Breast epithelium (tissue), 4 donors: Measurements from ENCODE around the gene NRF1. TPM values are rescaled to one million over a fixed set of nuclear protein-coding genes. Genes with fewer than 3 reads are reported as not detected.
"Not testable (repeated sequence)": the region's sequence is repeated elsewhere in the genome, so short reads cannot be mapped to it uniquely, and the experiment has no call there.

ENCODE experiments used
- DNase-seq, 2 donors: peaks; one replicate each; pipeline ENCODE4 v3.0.0-alpha.2; 2019; ENCODE audit warnings: low spot score in 2 of 2
- H3K27ac ChIP-seq, 2 donors: fragments of 200-600 bp; sonication (generic) in 1 of 2; one replicate each; pipeline ENCODE4 v1.5.1; 2016 to 2019; ENCODE audit warnings: mild to moderate bottlenecking in 1 of 2
- H3K27me3 ChIP-seq, 2 donors: fragments of 200-600 bp; sonication (generic) in 1 of 2; one replicate each; pipeline versions ENCODE4 v1.5.1 to v1.6.0; 2017 to 2019; ENCODE audit warnings: control low read depth in 1 of 2, mild to moderate bottlenecking in 1 of 2
- H3K36me3 ChIP-seq: fragments of 200-600 bp; one replicate; pipeline ENCODE4 v1.5.1; 2019
- H3K4me1 ChIP-seq, 2 donors: fragments of 200-600 bp; sonication (generic); one replicate each; pipeline ENCODE4 v1.5.1; 2016 to 2019; ENCODE audit warnings: control low read depth in 1 of 2
- H3K4me3 ChIP-seq, 3 donors: fragments of 200-600 bp; sonication (generic); 1 replicate in 2 of 3; 2 replicates in 1 of 3; pipeline ENCODE4 v1.5.1; 2016 to 2019; ENCODE audit warnings: mild to moderate bottlenecking in 3 of 3, moderate library complexity in 2 of 3
- H3K9me3 ChIP-seq, 2 donors: fragments of 200-600 bp; sonication (generic) in 1 of 2; one replicate each; pipeline ENCODE4 v1.5.1; 2016 to 2019; ENCODE audit warnings: control low read depth in 1 of 2
- POLR2A ChIP-seq: fragments of 450-650 bp; IDR thresholded peaks from one replicate; pipeline ENCODE4 v1.6.1; 2016; ENCODE audit warnings: antibody characterized with exemption, mild to moderate bottlenecking, moderate library complexity
- POLR2AphosphoS5 ChIP-seq, 3 donors: sonication (generic); formaldehyde crosslinking; IDR thresholded peaks; one replicate each; pipeline ENCODE4 v1.6.1; 2017; ENCODE audit warnings: antibody characterized with exemption in 3 of 3
- intact Hi-C: fragments of 100-400 bp; cut with DNase I; formaldehyde crosslinking; loops from one replicate; pipeline ENCODE4 v1.15.1; 2023; ENCODE audit warnings: low total_unique reads
- total RNA-seq, 3 donors: library from RNA; depleted of rRNA; stranded (reverse); fragments of >200 nt; gene quantifications; one replicate each; pipeline ENCODE4 v1.1.0, GENCODE V29; 2016
- TF ChIP-seq, protein P1 (sequence below), 3 donors: fragments of 450-650 bp; IDR thresholded peaks; one replicate each; pipeline ENCODE4 v1.5.1; 2016 to 2017; ENCODE audit warnings: antibody characterized with exemption in 3 of 3, mild to moderate bottlenecking in 3 of 3, moderate library complexity in 3 of 3

Gene NRF1
- total RNA-seq, 3 donors from 2014 or later: 24.5 to 29.2 (median 27.2) TPM

DNA sequence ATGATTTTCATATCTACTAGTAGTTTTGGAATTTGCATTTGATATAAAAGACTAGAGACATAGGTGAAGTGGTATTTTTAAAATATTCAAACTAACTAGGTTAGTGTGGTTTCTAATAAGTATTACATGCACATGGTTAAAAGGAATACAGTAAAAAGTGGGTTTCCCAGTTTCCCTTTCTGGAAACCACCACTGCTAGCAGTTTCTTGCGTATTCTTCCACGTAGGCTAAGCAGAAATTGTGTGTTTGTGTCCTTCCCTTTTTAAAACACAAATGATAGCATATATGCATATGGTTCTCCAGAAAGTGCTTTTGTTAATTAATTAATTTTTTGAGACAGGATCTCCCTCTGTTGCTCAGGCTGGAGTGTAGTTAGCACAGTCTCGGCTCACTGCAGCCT lies 15.4 kb downstream of the NRF1 start:
- Histone ChIP-seq H3K36me3 (no peaks in the 10 kb centered on the region), H3K27me3 (no peaks in the 10 kb centered on the region), H3K9me3 (no peaks in the 10 kb centered on the region), H3K4me1 (no peaks in the 10 kb centered on the region), H3K27ac (no peak overlapping the region), H3K4me3 (no peak overlapping the region)
- TF ChIP-seq, protein P1, sequence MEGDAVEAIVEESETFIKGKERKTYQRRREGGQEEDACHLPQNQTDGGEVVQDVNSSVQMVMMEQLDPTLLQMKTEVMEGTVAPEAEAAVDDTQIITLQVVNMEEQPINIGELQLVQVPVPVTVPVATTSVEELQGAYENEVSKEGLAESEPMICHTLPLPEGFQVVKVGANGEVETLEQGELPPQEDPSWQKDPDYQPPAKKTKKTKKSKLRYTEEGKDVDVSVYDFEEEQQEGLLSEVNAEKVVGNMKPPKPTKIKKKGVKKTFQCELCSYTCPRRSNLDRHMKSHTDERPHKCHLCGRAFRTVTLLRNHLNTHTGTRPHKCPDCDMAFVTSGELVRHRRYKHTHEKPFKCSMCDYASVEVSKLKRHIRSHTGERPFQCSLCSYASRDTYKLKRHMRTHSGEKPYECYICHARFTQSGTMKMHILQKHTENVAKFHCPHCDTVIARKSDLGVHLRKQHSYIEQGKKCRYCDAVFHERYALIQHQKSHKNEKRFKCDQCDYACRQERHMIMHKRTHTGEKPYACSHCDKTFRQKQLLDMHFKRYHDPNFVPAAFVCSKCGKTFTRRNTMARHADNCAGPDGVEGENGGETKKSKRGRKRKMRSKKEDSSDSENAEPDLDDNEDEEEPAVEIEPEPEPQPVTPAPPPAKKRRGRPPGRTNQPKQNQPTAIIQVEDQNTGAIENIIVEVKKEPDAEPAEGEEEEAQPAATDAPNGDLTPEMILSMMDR (IDR thresholded peaks at IDR 0.05): no peak
- no peak for TF ChIP-seq POLR2A
- TF ChIP-seq POLR2AphosphoS5 (IDR thresholded peaks at IDR 0.05): no peak
- intact Hi-C loops: no loop called here
- no peak for DNase-seq

DNA sequence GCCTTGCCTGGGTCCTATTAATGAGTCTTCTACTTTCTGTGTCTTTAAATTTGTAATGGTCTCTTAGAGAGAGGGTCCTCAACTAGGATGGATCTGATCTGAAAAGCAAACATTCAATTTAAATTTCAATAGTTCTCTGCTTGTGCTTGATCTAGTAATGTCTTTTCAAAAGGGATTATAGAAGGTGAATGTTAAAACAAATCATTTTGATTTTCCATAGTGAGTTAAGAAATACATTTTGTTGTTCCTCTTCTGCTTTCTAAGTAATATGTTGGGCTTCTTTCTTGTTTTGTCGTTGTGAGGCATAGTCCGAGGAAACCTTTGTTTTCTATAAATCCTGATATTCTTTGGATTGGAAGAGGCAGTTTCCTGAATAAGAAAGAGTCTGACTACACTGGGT lies 18.8 kb downstream of the NRF1 start:
- intact Hi-C loops: no loop called here
- no peak overlapping the region for H3K4me3 ChIP-seq

DNA sequence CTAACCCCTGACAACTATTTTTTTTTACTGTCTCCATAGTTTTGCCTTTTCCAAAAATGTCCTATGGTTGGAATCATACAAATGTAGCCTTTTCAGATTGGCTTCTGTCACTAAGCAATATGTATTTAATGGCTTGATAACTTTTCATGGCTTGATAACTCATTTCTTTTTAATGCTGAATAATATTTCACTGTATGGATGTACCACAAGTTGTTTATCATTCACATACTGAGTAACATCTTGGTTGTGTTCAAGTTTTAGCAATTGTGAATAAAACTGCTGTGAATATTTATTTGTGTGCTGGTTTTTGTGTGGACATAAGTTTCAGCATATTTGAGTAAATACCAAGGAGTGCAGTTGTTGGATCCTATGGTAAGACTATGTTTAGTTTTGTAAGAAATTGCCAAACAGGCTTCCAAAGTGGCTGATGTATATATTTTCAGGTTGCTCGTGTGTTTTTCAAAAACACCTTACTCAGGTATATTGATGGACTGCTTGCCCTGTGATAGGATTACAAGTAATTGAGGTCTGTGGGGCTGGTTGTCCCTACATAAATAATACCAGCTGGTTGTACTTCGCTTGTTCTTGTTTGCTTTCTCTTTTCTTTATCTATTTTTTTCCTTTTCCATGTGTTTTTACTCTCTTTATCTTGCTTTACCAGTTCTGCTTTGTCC lies 23.0 kb downstream of the NRF1 start:
- no peak for DNase-seq
- Histone ChIP-seq H3K4me1 (no peaks in the 10 kb centered on the region), H3K27ac (no peak overlapping the region), H3K36me3 (no peaks in the 10 kb centered on the region), H3K9me3 (no peaks in the 10 kb centered on the region), H3K4me3 (no peak overlapping the region), H3K27me3 (no peaks in the 10 kb centered on the region)
- intact Hi-C loops: no loop called here
- TF ChIP-seq POLR2A (no peak), POLR2AphosphoS5 (IDR thresholded peaks at IDR 0.05) (no peak)
- TF ChIP-seq, protein P1 (IDR thresholded peaks at IDR 0.05): no peak

More for the DNA sequence above, 18.8 kb downstream of the NRF1 start:
- TF ChIP-seq POLR2AphosphoS5 (IDR thresholded peaks at IDR 0.05) (no peak), POLR2A (no peak)
- TF ChIP-seq, protein P1 (IDR thresholded peaks at IDR 0.05): no peak
- H3K9me3 ChIP-seq: no peaks in the 10 kb centered on the region
- H3K4me1 ChIP-seq: no peaks in the 10 kb centered on the region
- H3K27me3 ChIP-seq: no peaks in the 10 kb centered on the region
- H3K27ac ChIP-seq: no peak overlapping the region
- no peak for DNase-seq
- no peaks in the 10 kb centered on the region for H3K36me3 ChIP-seq

DNA sequence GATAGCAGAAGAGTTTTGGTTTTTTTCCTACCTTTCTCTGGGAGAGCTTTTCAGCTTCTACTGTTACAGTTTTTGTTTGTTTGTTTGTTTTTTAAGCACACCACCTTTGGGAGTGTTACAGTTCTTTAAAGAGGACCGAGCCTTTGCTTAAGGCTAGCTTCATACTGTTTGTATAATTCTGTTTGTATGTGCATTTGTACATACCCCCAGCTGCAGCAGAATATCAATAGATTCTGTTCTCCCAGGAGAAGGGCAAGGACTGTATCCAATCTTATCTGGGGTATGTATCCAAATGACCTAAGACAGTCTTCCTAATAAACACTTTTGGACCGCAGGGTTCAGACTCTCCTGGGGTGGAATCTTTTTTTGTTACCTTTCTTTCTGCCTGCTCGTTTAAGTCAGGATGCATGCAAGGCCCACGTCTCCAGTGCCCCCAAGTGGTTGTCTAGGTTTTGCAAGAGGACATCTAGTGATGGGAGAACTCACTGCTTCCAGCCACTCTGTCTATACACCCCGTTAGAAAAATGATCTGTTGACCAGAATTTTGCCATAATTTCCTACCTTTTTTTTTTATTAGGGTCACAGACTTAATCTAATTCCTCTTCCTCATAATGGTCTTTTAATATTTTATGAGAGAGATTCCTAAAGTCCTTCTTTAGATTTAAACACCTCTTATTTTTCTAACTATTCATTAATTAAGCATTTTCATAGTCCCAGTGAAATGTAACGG lies 23.9 kb downstream of the NRF1 start:
- no peak overlapping the region for H3K27ac ChIP-seq
- DNase-seq: peak; percentile 39 to 58
- H3K9me3 ChIP-seq: no peaks in the 10 kb centered on the region
- H3K27me3 ChIP-seq: no peaks in the 10 kb centered on the region
- H3K36me3 ChIP-seq: no peaks in the 10 kb centered on the region
- intact Hi-C loops: no loop called here
- H3K4me1 ChIP-seq: no peaks in the 10 kb centered on the region
- TF ChIP-seq, protein P1 (IDR thresholded peaks at IDR 0.05): peak; percentile 9 to 38 (median 37)
- no peak for TF ChIP-seq POLR2AphosphoS5 (IDR thresholded peaks at IDR 0.05)
- no peak overlapping the region for H3K4me3 ChIP-seq

DNA sequence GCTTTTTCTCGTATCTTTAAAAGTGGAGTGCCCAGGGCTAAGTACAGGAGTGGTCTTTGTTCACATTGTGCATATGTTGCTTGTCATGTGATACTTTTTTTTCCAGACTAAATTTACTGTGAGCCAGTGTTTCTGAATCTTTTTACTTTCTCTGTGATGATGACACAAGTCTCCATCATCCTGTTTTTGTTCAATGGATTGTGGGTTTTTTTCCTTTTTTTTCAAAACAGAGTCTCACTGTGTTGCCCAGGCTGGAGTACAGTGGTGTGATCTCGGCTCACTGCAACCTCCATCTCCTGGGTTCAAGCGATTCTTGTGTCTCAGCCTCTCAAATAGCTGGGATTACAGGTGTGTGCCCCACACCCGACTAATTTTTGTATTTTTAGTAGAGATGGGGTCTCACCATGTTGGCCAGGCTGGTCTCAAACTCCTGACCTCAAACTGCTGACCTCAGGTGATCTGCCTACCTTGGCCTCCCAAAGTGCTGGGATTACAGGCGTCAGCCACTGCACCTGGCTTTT lies 24.6 kb downstream of the NRF1 start:
- H3K4me3 ChIP-seq, H3K4me1 ChIP-seq, H3K9me3 ChIP-seq, H3K36me3 ChIP-seq, H3K27ac ChIP-seq, intact Hi-C loops, H3K27me3 ChIP-seq, DNase-seq: not testable (repeated sequence)
